Activated naive CD8-positive, alpha-beta T cell treated with anti-CD3 and anti-CD28 coated beads, Interleukin-2, amount 10 ng/mL, durations not matched to agents 7 days and 5 days (primary cell): ENCODE measurements around the gene BCR. TPM values are rescaled to one million over a fixed set of nuclear protein-coding genes. Genes with fewer than 3 reads are reported as not detected.
A peak's percentile ranks its signal among the peaks of the same experiment; 100 is the strongest.

Experiments used
- ATAC-seq: fragments of 150-1000 bp; cut with Tn5 transposase; one replicate; pipeline ENCODE4 v1.10.0; 2021; ENCODE audit warnings: low read depth, moderate library complexity
- POLR2A ChIA-PET: fragments of 350-600 bp; sonication (Branson Sonifier 250); formaldehyde crosslinking; loops from one replicate; lab custom pipeline; 2021; ENCODE audit warnings: antibody characterized with exemption; lab: Charles Lee
- DNase-seq: peaks from one replicate; pipeline ENCODE4 v3.0.0; 2021
- H3K27ac Mint-ChIP-seq: one replicate; pipeline ENCODE4 v1.8.0; 2022; ENCODE audit warnings: mild to moderate bottlenecking, mixed read lengths
- H3K27me3 Mint-ChIP-seq: one replicate; pipeline ENCODE4 v1.8.0; 2022; ENCODE audit warnings: mild to moderate bottlenecking, moderate library complexity, mixed read lengths
- H3K36me3 Mint-ChIP-seq: one replicate; pipeline ENCODE4 v1.8.0; 2021; ENCODE audit warnings: mild to moderate bottlenecking, mixed read lengths
- H3K4me1 Mint-ChIP-seq: one replicate; pipeline ENCODE4 v1.8.0; 2021; ENCODE audit warnings: mixed read lengths
- H3K4me3 Mint-ChIP-seq: one replicate; pipeline ENCODE4 v1.8.0; 2022; ENCODE audit warnings: mild to moderate bottlenecking, moderate library complexity, mixed read lengths
- H3K9me3 Mint-ChIP-seq: one replicate; pipeline ENCODE4 v1.8.0; 2021; ENCODE audit warnings: mixed read lengths
- total RNA-seq, 2 experiments: library from RNA; stranded (reverse); gene quantifications; one replicate each; pipeline ENCODE4 v1.2.3, GENCODE V29; 2021

BCR gene
- total RNA-seq, 2 experiments from 2014 or later = 36.2 to 39.2 TPM

DNA sequence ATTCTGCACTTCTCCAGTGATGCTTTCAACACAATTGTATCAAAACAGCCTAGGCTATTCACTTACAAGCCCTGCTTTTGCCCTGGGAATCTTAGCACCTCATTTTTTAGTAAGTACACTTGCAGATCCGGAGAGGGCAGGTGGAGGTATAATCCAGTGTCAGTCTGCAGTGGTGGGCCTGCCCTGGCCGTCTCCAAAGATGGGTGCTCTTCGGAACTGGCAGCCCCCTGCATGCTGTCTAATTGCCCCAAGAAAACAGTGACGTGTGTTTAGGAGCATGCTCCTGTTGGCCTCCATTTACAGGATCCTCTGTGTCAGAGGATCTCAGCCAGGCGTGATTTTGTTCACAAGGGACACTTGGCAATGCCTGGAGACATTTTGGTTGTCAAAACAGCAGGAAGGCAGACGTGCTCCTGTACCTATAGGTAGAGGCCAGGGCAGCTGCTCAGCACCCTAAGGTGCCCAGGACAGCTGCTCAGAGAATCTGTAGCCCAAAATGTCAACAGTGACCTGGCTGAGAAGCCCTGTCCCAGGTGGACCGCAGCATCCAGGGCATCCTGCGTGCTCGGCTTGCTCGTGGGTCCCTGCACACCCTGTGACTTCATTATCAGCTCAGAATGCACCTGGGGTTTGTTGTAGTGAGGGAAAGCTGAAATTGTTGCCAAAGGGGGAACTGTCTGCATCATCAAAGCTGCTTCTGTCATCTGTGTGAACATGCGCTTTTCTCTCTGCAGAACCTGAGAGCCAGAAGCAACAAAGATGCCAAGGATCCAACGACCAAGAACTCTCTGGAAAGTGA lies 90.7 kb downstream of the BCR start:
- no peak overlapping the region for H3K4me3 Mint-ChIP-seq
- peaks cover 3% of the 10 kb centered on the region for H3K36me3 Mint-ChIP-seq
- POLR2A ChIA-PET = no interaction called here
- no peaks in the 10 kb centered on the region for H3K27me3 Mint-ChIP-seq
- H3K4me1 Mint-ChIP-seq = peaks cover 7% of the 10 kb centered on the region
- ATAC-seq (no peak), DNase-seq (no peak)
- no peak overlapping the region for H3K27ac Mint-ChIP-seq
- H3K9me3 Mint-ChIP-seq = no peaks in the 10 kb centered on the region

GRCh38 chr22:23271597-23271908 lies 91.2 kb downstream of the BCR start:
- Mint-ChIP-seq H3K27me3 (no peaks in the 10 kb centered on the region), H3K4me1 (peaks cover 7% of the 10 kb centered on the region), H3K4me3 (no peak overlapping the region), H3K27ac (no peak overlapping the region), H3K36me3 (peaks cover 3% of the 10 kb centered on the region), H3K9me3 (no peaks in the 10 kb centered on the region)
- ATAC-seq (no peak), DNase-seq (no peak)
- POLR2A ChIA-PET = no interaction called here

DNA sequence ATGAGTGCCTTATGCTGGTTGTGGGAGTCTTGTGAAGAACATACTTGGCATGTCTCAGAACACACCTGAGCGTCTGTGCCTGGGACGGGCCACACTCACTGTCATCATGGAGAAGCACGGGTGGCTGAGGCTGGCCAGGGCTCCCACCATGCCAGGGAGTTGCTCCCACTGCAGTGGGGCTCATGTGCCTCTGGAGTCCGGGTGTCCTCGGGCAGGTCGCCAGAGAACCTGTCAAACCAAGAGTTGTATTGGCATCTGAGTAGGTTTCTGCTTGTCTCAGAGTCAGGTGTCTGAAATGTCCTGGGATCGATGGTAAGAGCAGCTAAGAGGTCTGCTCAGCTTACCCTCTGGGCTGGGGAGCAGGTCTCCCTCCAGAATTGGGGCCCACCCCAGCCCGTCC lies 92.1 kb downstream of the BCR start:
- Mint-ChIP-seq H3K4me1 (peaks cover 7% of the 10 kb centered on the region), H3K27ac (no peak overlapping the region), H3K4me3 (no peak overlapping the region), H3K9me3 (no peaks in the 10 kb centered on the region), H3K27me3 (no peaks in the 10 kb centered on the region), H3K36me3 (peaks cover 3% of the 10 kb centered on the region)
- ATAC-seq (no peak), DNase-seq (no peak)
- POLR2A ChIA-PET = no interaction called here

DNA sequence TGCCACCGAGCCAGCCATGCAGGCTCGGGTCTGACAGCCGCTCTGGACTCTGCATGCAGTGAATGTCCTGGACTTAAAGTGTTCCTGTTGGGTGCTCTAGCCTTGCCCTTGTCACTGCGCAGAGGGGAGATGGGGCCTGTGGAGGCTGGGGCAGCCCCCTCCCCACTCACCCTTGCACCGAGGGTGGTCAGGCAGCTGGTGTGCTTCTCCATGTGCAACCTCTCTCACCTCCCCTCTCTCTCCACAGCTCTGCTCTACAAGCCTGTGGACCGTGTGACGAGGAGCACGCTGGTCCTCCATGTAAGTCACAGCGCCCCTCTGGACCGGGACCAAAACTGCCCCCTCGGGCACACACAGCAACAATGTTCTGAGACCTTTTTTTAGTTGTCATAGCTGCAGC lies 92.5 kb downstream of the BCR start:
- no peak for ATAC-seq
- POLR2A ChIA-PET = no interaction called here
- peaks cover 7% of the 10 kb centered on the region for H3K4me1 Mint-ChIP-seq
- H3K36me3 Mint-ChIP-seq = peaks cover 3% of the 10 kb centered on the region
- H3K9me3 Mint-ChIP-seq = no peaks in the 10 kb centered on the region
- no peaks in the 10 kb centered on the region for H3K27me3 Mint-ChIP-seq
- no peak for DNase-seq
- no peak overlapping the region for H3K4me3 Mint-ChIP-seq
- no peak overlapping the region for H3K27ac Mint-ChIP-seq

DNA sequence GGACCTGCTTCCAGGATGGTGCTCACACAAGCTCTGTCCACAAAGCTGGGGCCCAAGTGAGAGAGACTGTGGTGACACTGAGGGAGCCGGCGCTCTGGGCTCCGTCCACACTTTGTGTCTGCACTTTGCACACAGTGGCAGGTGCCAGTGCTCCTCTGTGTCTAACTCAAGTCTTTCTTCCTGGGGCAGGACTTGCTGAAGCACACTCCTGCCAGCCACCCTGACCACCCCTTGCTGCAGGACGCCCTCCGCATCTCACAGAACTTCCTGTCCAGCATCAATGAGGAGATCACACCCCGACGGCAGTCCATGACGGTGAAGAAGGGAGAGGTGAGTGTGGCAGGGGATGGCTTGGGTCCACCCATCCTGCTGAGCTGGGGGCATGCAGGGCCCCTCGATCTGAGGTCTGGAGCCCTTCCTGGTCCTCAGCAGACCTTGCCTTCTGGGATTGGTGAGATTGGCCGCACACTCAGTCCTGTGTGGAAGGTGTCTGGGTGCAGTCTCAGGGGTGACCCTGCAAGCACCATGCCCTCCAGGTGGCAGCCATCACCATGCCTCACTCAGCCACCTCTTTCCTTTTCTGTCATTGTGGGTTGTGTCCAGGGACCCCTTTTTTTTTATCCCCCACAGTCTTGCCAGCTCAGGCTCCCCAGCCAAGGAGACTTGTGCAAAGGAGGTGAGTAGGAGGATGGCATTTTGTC lies 93.3 kb downstream of the BCR start:
- no peak overlapping the region for H3K27ac Mint-ChIP-seq
- POLR2A ChIA-PET = no interaction called here
- no peaks in the 10 kb centered on the region for H3K27me3 Mint-ChIP-seq
- no peak for ATAC-seq
- peaks cover 3% of the 10 kb centered on the region for H3K36me3 Mint-ChIP-seq
- DNase-seq = no peak
- H3K4me3 Mint-ChIP-seq = no peak overlapping the region
- peaks cover 4% of the 10 kb centered on the region for H3K4me1 Mint-ChIP-seq
- no peaks in the 10 kb centered on the region for H3K9me3 Mint-ChIP-seq

DNA sequence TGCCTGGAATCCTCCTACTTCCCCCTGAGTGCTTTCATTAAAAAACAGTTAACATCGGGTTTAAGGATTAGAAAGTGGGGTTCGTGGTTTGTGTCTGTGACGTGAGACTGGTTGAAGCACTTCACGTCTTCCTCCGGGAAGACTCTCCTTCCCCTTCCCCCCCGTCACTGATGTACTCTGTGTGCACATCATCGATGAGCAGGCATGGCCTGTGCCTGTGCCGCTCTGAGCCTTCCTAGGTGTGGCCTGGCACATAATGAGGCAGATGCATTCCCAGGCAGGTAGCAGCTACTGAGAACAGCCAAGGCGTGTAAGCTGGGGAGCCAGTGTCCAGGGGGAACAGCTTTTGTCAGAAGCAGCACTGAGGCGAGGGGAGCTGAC lies 93.8 kb downstream of the BCR start:
- Mint-ChIP-seq H3K4me3 (no peak overlapping the region), H3K27ac (no peak overlapping the region), H3K27me3 (no peaks in the 10 kb centered on the region), H3K4me1 (peaks cover 4% of the 10 kb centered on the region), H3K36me3 (peaks cover 3% of the 10 kb centered on the region), H3K9me3 (no peaks in the 10 kb centered on the region)
- ATAC-seq = no peak
- no peak for DNase-seq
- POLR2A ChIA-PET = no interaction called here

- peaks cover 4% of the 10 kb centered on the region for H3K4me1 Mint-ChIP-seq
- H3K4me3 Mint-ChIP-seq = no peak overlapping the region
- no peak for DNase-seq
- no peaks in the 10 kb centered on the region for H3K27me3 Mint-ChIP-seq
- H3K9me3 Mint-ChIP-seq = no peaks in the 10 kb centered on the region
- H3K36me3 Mint-ChIP-seq = peaks cover 3% of the 10 kb centered on the region
- POLR2A ChIA-PET = no interaction called here
- no peak overlapping the region for H3K27ac Mint-ChIP-seq
- no peak for ATAC-seq
These were observed 94.8 kb downstream of the BCR start for GRCh38 chr22:23274891-23275694.

GRCh38 chr22:23275751-23276150 lies 95.4 kb downstream of the BCR start:
- no peak overlapping the region for H3K4me3 Mint-ChIP-seq
- no peak overlapping the region for H3K27ac Mint-ChIP-seq
- no peak for DNase-seq
- POLR2A ChIA-PET = no interaction called here
- H3K9me3 Mint-ChIP-seq = no peaks in the 10 kb centered on the region
- H3K4me1 Mint-ChIP-seq = peaks cover 5% of the 10 kb centered on the region
- peaks cover 3% of the 10 kb centered on the region for H3K36me3 Mint-ChIP-seq
- no peak for ATAC-seq
- no peaks in the 10 kb centered on the region for H3K27me3 Mint-ChIP-seq

GRCh38 chr22:23276656-23277582 lies 96.6 kb downstream of the BCR start:
- no peak overlapping the region for H3K27ac Mint-ChIP-seq
- H3K27me3 Mint-ChIP-seq = no peaks in the 10 kb centered on the region
- H3K4me3 Mint-ChIP-seq = no peak overlapping the region
- ATAC-seq (no peak), DNase-seq (no peak)
- H3K4me1 Mint-ChIP-seq = peaks cover 6% of the 10 kb centered on the region
- no peaks in the 10 kb centered on the region for H3K9me3 Mint-ChIP-seq
- peaks cover 3% of the 10 kb centered on the region for H3K36me3 Mint-ChIP-seq
- POLR2A ChIA-PET = no interaction called here

DNA sequence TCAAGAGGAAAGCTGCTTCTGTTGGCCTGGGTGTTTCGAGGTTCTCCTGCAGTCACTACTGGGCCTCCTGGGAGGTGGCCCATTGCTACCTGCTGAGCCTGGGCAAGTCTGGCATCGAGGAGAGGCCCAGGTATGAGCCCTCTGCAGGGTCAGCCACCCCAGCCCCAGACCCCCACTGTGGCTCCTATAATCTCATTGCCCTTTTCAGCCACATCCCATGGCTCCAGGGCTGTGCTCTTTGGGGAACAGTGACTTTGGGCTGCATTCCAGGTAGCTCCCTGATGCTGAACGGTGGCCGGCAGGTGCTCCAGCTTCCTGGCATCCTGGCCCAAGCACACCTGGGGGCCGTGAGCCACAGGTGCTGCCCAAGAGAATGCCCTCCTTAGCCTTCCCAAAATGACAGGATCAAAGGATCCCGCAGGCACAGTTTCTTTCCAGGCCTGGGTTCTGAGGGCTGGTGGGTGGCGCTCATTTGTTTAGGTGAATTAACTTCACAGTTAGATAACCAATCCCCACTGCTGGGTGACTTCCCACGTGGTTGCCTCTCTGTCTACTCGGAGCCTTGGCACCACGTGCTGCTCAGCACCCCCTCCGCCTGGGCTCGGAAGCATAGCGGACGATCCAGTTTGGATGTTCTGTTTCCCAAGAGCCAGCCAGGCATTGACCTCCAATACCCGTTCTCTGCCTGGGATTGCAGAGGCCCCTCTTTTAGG lies 97.4 kb downstream of the BCR start:
- DNase-seq (no peak), ATAC-seq (no peak)
- Mint-ChIP-seq H3K36me3 (peaks cover 3% of the 10 kb centered on the region), H3K4me1 (peaks cover 6% of the 10 kb centered on the region), H3K9me3 (no peaks in the 10 kb centered on the region), H3K27me3 (no peaks in the 10 kb centered on the region), H3K27ac (no peak overlapping the region), H3K4me3 (no peak overlapping the region)
- POLR2A ChIA-PET = no interaction called here

DNA sequence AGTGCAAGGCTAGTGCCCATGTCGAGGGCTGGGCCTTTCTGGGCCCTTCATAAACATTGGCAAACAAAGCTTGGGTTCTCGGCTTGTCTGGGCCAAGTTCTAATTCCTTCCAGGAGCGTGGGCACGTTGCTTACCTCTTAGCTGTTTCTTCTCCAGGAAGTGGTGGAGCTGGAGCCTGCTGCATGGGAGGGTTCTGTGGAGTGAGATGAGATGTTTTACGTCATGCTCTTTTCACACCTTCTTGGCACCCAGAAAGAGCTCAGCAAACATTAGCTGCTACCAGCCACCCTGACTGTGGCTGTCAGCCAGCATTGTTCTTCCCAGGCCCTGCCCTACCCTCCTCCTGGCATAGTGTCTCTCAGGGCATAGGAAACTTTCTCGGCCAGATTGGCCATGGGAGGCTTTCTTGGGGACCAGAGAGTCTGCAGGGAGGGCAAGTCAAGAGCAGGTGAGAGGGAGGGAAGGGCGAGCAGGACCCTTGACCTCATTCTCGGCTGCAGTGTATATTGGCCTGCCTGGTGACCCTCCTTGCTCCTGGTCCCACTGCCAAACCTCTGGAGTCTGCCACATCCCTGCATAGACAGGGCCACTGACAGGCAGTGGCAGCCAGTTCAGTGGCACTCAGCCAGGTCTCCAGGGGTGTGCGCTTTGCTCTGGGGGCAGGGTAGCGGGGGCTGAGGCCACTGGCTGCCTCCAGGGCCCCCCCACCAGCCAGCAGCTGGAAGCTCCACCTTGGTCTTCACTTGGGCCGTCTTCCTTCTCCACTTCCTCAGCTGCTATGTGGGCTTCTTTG lies 98.8 kb downstream of the BCR start:
- Mint-ChIP-seq H3K27ac (no peak overlapping the region), H3K4me1 (peaks cover 6% of the 10 kb centered on the region), H3K9me3 (no peaks in the 10 kb centered on the region), H3K27me3 (no peaks in the 10 kb centered on the region), H3K36me3 (peaks cover 1% of the 10 kb centered on the region), H3K4me3 (no peak overlapping the region)
- ATAC-seq (peak; percentile 27), DNase-seq (no peak)
- POLR2A ChIA-PET = no interaction called here

GRCh38 chr22:23279781-23280180 lies 99.5 kb downstream of the BCR start:
- POLR2A ChIA-PET = no interaction called here
- Mint-ChIP-seq H3K27ac (no peak overlapping the region), H3K36me3 (peaks cover 1% of the 10 kb centered on the region), H3K27me3 (no peaks in the 10 kb centered on the region), H3K4me1 (peaks cover 6% of the 10 kb centered on the region), H3K9me3 (no peaks in the 10 kb centered on the region), H3K4me3 (no peak overlapping the region)
- no peak for ATAC-seq
- no peak for DNase-seq
